Panc1 (cell line): ENCODE measurements around the gene MTF1. TPM values are rescaled to one million over a fixed set of nuclear protein-coding genes. Genes with fewer than 3 reads are reported as not detected.

Experiments used
- ATAC-seq: fragments of 200-7000 bp; cut with Tn5 transposase; 2 replicates; pipeline ENCODE4 v1.9.1; 2020; ENCODE audit warnings: mild to moderate bottlenecking, moderate library complexity
- BruUV-seq: library from RNA; stranded (reverse); fragments of 400-500 nt; replicated peaks from 2 replicates; lab custom pipeline; 2021; lab: Mats Ljungman, UMichigan
- CTCF ChIA-PET: fragments of 300-600 bp; sonication (Branson Sonifier 250); formaldehyde crosslinking; loops from one replicate; lab custom pipeline; 2022; ENCODE audit warnings: antibody characterized with exemption; lab: Charles Lee
- POLR2A ChIA-PET: fragments of 300-600 bp; sonication (Branson Sonifier 250); formaldehyde crosslinking; loops from one replicate; lab custom pipeline; 2022; ENCODE audit warnings: antibody characterized with exemption; lab: Charles Lee
- DNase-seq: peaks from one replicate; pipeline ENCODE4 v3.0.0-alpha.2; 2010; ENCODE audit warnings: low read depth, low spot score
- H3K27ac ChIP-seq: 2 replicates; pipeline ENCODE4 v1.5.1; 2011; ENCODE audit warnings: mild to moderate bottlenecking, low read length, inconsistent platforms
- H3K27me3 ChIP-seq: fragments of 200-500 bp; sonication (Bioruptor generic); 2 replicates; pipeline ENCODE4 v1.6.0; 2014; ENCODE audit warnings: low read length, inconsistent platforms; ENCODE audit not compliant: control insufficient read depth, insufficient read depth
- H3K36me3 ChIP-seq: fragments of 200-500 bp; sonication (Bioruptor generic); 2 replicates; pipeline ENCODE4 v1.5.1; 2014; ENCODE audit warnings: inconsistent platforms, mild to moderate bottlenecking, low read length, moderate library complexity; ENCODE audit not compliant: control insufficient read depth, insufficient read depth
- H3K4me1 ChIP-seq: 2 replicates; pipeline ENCODE4 v1.5.1; 2011; ENCODE audit warnings: inconsistent platforms, mild to moderate bottlenecking, low read length, moderate library complexity; ENCODE audit not compliant: control insufficient read depth, insufficient read depth
- H3K4me3 ChIP-seq, 2 experiments: 2 replicates each; pipeline ENCODE4 v1.5.1; 2011 to 2012; ENCODE audit warnings: low read depth in 2 of 2, low read length in 2 of 2, mild to moderate bottlenecking in 2 of 2, inconsistent platforms in 1 of 2, moderate library complexity in 1 of 2
- H3K9me3 ChIP-seq: fragments of 200-500 bp; sonication (Bioruptor generic); 2 replicates; pipeline ENCODE4 v1.5.1; 2014; ENCODE audit warnings: low read depth, mild to moderate bottlenecking, inconsistent platforms, low read length, moderate library complexity; ENCODE audit not compliant: control insufficient read depth, insufficient read depth
- POLR2AphosphoS5 ChIP-seq: IDR thresholded peaks from 2 replicates; pipeline ENCODE4 v1.6.1; 2012; ENCODE audit warnings: mild to moderate bottlenecking, low read depth, low read length, moderate library complexity
- SIN3A ChIP-seq: IDR thresholded peaks from 2 replicates; pipeline ENCODE4 v1.6.1; 2012; ENCODE audit warnings: low read depth, mild to moderate bottlenecking, low read length, moderate library complexity, borderline replicate concordance; ENCODE audit not compliant: insufficient read depth
- TCF7L2 ChIP-seq: IDR thresholded peaks from 2 replicates; pipeline ENCODE4 v1.6.1; 2011; ENCODE audit warnings: mild to moderate bottlenecking, low read depth, low read length, inconsistent platforms
- in situ Hi-C: cut with HindIII; loops from 2 replicates; pipeline ENCODE4 v1.10.0; 2016; ENCODE audit warnings: low sequenced_read_pairs, low pct_unique_long_range_greater_than_20kb
- intact Hi-C: fragments of 100-400 bp; cut with micrococcal nuclease; formaldehyde crosslinking; loops from one replicate; pipeline ENCODE4 v1.10.0; 2022; ENCODE audit not compliant: unreplicated experiment
- total RNA-seq: library from RNA; stranded (reverse); gene quantifications from one replicate; pipeline ENCODE4 v1.2.1, GENCODE V29; 2021; ENCODE audit not compliant: unreplicated experiment
- TF ChIP-seq, protein P1 (sequence below), 2 experiments: IDR thresholded peaks; 2 replicates each; pipeline ENCODE4 v1.6.1; 2011 to 2012; ENCODE audit warnings: low read depth in 2 of 2, control low read depth in 1 of 2, low read length in 1 of 2, mild to moderate bottlenecking in 1 of 2, moderate library complexity in 1 of 2; ENCODE audit not compliant: insufficient read depth in 1 of 2
- TF ChIP-seq, protein P2 (sequence below): fragments of 450-650 bp; IDR thresholded peaks from 2 replicates; pipeline ENCODE4 v1.5.1; 2017; ENCODE audit warnings: mild to moderate bottlenecking

MTF1 gene
- total RNA-seq, 1 experiment from 2014 or later: 26.2 TPM

DNA sequence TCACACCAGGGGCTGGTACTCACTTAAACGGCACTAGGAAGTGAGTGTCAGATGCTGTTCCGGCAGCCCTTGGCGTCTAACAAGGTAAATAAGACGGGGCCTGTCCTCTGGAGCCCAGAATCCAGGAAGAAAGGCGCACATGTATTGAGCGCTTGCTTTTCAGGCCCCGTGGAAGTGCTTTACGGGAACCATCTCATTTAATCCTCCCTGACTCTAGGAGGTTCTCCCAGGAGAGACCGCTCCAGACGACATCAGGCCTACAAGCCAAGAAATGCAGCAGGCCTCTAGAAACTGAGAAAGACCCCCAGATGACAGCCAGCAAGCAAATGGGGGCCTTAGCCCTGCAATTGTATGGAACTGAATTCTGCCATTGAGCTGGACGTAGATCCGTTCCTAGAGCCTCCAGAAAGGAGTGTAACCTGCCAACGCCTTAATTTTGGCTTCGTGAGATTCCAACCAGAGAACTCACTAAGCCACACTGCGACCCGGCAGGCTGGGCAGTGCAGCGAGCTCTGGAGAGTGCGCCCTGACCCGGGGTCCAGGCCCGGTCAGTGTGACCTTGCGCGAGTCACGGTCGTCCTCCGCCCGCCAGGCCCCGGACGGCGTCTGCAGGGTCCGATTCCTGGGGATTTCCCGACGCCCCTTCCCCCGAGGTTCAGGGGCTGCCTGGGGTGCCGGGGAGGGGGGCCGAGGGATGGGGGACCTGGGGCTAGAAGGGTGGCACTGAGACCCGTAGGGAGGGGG lies 66.3 kb downstream of the MTF1 start:
- TF ChIP-seq POLR2AphosphoS5 (no peak), TCF7L2 (no peak), SIN3A (no peak)
- TF ChIP-seq, protein P1, sequence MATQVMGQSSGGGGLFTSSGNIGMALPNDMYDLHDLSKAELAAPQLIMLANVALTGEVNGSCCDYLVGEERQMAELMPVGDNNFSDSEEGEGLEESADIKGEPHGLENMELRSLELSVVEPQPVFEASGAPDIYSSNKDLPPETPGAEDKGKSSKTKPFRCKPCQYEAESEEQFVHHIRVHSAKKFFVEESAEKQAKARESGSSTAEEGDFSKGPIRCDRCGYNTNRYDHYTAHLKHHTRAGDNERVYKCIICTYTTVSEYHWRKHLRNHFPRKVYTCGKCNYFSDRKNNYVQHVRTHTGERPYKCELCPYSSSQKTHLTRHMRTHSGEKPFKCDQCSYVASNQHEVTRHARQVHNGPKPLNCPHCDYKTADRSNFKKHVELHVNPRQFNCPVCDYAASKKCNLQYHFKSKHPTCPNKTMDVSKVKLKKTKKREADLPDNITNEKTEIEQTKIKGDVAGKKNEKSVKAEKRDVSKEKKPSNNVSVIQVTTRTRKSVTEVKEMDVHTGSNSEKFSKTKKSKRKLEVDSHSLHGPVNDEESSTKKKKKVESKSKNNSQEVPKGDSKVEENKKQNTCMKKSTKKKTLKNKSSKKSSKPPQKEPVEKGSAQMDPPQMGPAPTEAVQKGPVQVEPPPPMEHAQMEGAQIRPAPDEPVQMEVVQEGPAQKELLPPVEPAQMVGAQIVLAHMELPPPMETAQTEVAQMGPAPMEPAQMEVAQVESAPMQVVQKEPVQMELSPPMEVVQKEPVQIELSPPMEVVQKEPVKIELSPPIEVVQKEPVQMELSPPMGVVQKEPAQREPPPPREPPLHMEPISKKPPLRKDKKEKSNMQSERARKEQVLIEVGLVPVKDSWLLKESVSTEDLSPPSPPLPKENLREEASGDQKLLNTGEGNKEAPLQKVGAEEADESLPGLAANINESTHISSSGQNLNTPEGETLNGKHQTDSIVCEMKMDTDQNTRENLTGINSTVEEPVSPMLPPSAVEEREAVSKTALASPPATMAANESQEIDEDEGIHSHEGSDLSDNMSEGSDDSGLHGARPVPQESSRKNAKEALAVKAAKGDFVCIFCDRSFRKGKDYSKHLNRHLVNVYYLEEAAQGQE (IDR thresholded peaks at IDR 0.05; ENCODE audit: insufficient read depth in 1 of 2, low read depth in 2 of 2, low read length in 1 of 2): no peak
- TF ChIP-seq, protein P2, sequence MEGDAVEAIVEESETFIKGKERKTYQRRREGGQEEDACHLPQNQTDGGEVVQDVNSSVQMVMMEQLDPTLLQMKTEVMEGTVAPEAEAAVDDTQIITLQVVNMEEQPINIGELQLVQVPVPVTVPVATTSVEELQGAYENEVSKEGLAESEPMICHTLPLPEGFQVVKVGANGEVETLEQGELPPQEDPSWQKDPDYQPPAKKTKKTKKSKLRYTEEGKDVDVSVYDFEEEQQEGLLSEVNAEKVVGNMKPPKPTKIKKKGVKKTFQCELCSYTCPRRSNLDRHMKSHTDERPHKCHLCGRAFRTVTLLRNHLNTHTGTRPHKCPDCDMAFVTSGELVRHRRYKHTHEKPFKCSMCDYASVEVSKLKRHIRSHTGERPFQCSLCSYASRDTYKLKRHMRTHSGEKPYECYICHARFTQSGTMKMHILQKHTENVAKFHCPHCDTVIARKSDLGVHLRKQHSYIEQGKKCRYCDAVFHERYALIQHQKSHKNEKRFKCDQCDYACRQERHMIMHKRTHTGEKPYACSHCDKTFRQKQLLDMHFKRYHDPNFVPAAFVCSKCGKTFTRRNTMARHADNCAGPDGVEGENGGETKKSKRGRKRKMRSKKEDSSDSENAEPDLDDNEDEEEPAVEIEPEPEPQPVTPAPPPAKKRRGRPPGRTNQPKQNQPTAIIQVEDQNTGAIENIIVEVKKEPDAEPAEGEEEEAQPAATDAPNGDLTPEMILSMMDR: no peak

DNA sequence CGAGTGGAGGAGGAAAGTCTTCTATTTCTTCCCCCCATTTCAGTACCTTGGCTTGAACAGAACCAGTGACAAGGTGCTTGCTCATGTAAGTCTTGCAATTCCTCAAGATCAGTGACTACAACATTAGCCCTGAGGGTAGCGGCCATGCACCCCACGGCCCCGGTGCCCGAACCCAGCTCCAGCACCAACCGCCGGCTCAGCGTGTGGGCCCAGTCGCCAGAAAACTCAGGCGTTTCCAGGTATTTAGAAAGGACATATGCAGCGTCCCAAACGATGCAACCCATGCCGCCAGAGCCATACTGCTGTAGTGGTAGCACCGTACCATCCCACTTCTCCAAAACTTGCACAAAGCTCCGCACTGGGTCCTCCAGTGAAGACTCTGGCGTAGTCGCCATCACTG lies 76.9 kb downstream of the MTF1 start:
- no TSS peak for BruUV-seq
- CTCF ChIA-PET: interaction anchor here (0.6 kb wide), 1 partner anchor 228 kb away, joined by 3 read pairs; the partner anchor contains the start of gene SNIP1
- no peaks in the 10 kb centered on the region for H3K36me3 ChIP-seq
- H3K4me3 ChIP-seq: no peak overlapping the region
- H3K27me3 ChIP-seq: peaks cover 4% of the 10 kb centered on the region; the same call in 1 of the 2 replicates
- ATAC-seq (no peak), DNase-seq (no peak)
- in situ Hi-C loops (no loop called here), intact Hi-C loops (no loop called here)
- H3K4me1 ChIP-seq: no peaks in the 10 kb centered on the region
- TF ChIP-seq, protein P2: no peak
- no peak for TF ChIP-seq SIN3A
- TF ChIP-seq POLR2AphosphoS5: no peak
- no peak for TF ChIP-seq TCF7L2
- TF ChIP-seq, protein P1 (IDR thresholded peaks at IDR 0.05; ENCODE audit: insufficient read depth in 1 of 2, low read depth in 2 of 2, low read length in 1 of 2): no peak
- H3K27ac ChIP-seq: no peak overlapping the region
- H3K9me3 ChIP-seq: no peaks in the 10 kb centered on the region
- POLR2A ChIA-PET: no interaction called here

More for the DNA sequence above, 66.3 kb downstream of the MTF1 start:
- H3K36me3 ChIP-seq: no peaks in the 10 kb centered on the region
- 0 out of 2 replicates have a peak, but pooled peaks cover 2% of the 10 kb centered on the region for H3K4me1 ChIP-seq
- ATAC-seq (no peak), DNase-seq (no peak)
- no peak overlapping the region for H3K27ac ChIP-seq
- in situ Hi-C loops (no loop called here), intact Hi-C loops (no loop called here)
- H3K27me3 ChIP-seq: peaks cover 3% of the 10 kb centered on the region; the same call in 1 of the 2 replicates
- H3K9me3 ChIP-seq: no peaks in the 10 kb centered on the region
- POLR2A ChIA-PET: no interaction called here
- CTCF ChIA-PET: no interaction called here
- H3K4me3 ChIP-seq: peak overlapping the region; percentile 54 to 60; a peak in 2 of 4 replicates
- no TSS peak for BruUV-seq
